Neural cell (in vitro differentiated cells): Measurements from ENCODE around the gene ISY1.

Experiments used
- EP300 ChIP-seq: fragments of 450-650 bp; conservative IDR thresholded peaks from 2 replicates; pipeline ENCODE4 v1.6.1; 2014; ENCODE audit warnings: antibody characterized with exemption, mild to moderate bottlenecking, moderate library complexity; ENCODE audit not compliant: poor library complexity, severe bottlenecking
- EZH2 ChIP-seq: fragments of 200-600, 300-800 bp; shearing (Covaris generic), sonication (generic); IDR thresholded peaks from 2 replicates; pipeline ENCODE4 v1.6.1; 2014; ENCODE audit warnings: antibody characterized with exemption, low read length, borderline replicate concordance, mild to moderate bottlenecking; ENCODE audit not compliant: insufficient read depth, poor library complexity, severe bottlenecking
- MXI1 ChIP-seq: fragments of 450-650 bp; conservative IDR thresholded peaks from 2 replicates; pipeline ENCODE4 v1.6.1; 2014; ENCODE audit warnings: antibody characterized with exemption, mild to moderate bottlenecking; ENCODE audit not compliant: poor library complexity, severe bottlenecking
- POLR2AphosphoS5 ChIP-seq: IDR thresholded peaks from 2 replicates; pipeline ENCODE4 v1.6.1; 2012
- TF ChIP-seq, protein P1 (sequence below): fragments of 450-650 bp; IDR thresholded peaks from 2 replicates; pipeline ENCODE4 v1.5.1; 2014; ENCODE audit warnings: antibody characterized with exemption, mild to moderate bottlenecking, moderate library complexity; ENCODE audit not compliant: poor library complexity, severe bottlenecking
- TF ChIP-seq, protein P2 (sequence below): IDR thresholded peaks from 2 replicates; pipeline ENCODE4 v1.6.1; 2012; ENCODE audit warnings: borderline replicate concordance

DNA sequence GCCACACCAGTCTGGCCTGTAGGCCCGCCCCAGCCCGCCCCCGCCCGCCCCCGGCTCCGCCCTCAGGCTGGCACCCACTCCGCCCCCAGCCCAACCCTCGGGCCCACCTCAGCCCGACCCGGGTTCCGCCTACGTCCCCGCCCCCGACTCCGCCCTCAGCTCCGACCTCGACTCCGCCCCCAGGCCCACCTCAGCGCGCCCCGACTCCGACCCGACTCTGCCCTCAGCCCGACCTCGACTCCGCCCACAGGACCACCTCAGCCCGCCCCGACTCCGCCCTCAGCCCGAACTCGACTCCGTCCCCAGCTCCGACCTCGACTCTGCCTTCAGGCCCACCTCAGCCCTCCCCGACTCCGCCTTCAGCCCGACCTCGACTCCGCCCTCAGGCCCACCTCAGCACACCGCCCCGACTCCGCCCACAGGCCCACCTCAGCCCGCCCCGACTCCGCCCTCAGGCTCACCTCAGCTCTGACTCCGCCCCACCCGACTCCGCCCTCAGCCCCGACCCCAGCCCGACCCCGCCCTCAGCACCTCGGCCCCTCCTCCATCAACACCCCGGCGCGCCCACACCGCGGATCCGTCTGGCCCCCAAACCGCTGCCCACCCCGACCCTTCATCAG lies 39.0 kb downstream of the ISY1 start, which contains the start of gene RAB43:
- no peak for TF ChIP-seq MXI1
- TF ChIP-seq, protein P1, sequence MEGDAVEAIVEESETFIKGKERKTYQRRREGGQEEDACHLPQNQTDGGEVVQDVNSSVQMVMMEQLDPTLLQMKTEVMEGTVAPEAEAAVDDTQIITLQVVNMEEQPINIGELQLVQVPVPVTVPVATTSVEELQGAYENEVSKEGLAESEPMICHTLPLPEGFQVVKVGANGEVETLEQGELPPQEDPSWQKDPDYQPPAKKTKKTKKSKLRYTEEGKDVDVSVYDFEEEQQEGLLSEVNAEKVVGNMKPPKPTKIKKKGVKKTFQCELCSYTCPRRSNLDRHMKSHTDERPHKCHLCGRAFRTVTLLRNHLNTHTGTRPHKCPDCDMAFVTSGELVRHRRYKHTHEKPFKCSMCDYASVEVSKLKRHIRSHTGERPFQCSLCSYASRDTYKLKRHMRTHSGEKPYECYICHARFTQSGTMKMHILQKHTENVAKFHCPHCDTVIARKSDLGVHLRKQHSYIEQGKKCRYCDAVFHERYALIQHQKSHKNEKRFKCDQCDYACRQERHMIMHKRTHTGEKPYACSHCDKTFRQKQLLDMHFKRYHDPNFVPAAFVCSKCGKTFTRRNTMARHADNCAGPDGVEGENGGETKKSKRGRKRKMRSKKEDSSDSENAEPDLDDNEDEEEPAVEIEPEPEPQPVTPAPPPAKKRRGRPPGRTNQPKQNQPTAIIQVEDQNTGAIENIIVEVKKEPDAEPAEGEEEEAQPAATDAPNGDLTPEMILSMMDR, result no peak
- no peak for TF ChIP-seq POLR2AphosphoS5
- TF ChIP-seq EP300, result no peak
- TF ChIP-seq, protein P2, sequence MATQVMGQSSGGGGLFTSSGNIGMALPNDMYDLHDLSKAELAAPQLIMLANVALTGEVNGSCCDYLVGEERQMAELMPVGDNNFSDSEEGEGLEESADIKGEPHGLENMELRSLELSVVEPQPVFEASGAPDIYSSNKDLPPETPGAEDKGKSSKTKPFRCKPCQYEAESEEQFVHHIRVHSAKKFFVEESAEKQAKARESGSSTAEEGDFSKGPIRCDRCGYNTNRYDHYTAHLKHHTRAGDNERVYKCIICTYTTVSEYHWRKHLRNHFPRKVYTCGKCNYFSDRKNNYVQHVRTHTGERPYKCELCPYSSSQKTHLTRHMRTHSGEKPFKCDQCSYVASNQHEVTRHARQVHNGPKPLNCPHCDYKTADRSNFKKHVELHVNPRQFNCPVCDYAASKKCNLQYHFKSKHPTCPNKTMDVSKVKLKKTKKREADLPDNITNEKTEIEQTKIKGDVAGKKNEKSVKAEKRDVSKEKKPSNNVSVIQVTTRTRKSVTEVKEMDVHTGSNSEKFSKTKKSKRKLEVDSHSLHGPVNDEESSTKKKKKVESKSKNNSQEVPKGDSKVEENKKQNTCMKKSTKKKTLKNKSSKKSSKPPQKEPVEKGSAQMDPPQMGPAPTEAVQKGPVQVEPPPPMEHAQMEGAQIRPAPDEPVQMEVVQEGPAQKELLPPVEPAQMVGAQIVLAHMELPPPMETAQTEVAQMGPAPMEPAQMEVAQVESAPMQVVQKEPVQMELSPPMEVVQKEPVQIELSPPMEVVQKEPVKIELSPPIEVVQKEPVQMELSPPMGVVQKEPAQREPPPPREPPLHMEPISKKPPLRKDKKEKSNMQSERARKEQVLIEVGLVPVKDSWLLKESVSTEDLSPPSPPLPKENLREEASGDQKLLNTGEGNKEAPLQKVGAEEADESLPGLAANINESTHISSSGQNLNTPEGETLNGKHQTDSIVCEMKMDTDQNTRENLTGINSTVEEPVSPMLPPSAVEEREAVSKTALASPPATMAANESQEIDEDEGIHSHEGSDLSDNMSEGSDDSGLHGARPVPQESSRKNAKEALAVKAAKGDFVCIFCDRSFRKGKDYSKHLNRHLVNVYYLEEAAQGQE, result no peak
- no peak for TF ChIP-seq EZH2
